Activated gamma-delta T cell treated with anti-CD3 and anti-CD28 coated beads, Interleukin-2, amount 50 U/mL, for 16 hours (primary cell): ENCODE results near the gene COL2A1.
"Not testable (repeated sequence)": the region's sequence is repeated elsewhere in the genome, so short reads cannot be mapped to it uniquely, and the experiment has no call there.

Source experiments
- DNase-seq: peaks from one replicate; pipeline ENCODE4 v3.0.0-alpha.2; 2020; ENCODE audit warnings: low read depth

COL2A1 gene

GRCh38 chr12:47975036-47975620, 29.1 kb downstream of the COL2A1 start:
- DNase-seq: no peak

- no peak for DNase-seq
Observed at GRCh38 chr12:47973870-47974269, 30.4 kb downstream of the COL2A1 start.

- DNase-seq: no peak
Observed at GRCh38 chr12:47972895-47973294, 31.4 kb downstream of the COL2A1 start.

GRCh38 chr12:47970843-47971242, 33.4 kb downstream of the COL2A1 start:
- no peak for DNase-seq

- no peak for DNase-seq
Observed at GRCh38 chr12:47969845-47970244, 34.4 kb downstream of the COL2A1 start.

GRCh38 chr12:47967461-47968321, 36.6 kb downstream of the COL2A1 start:
- no peak for DNase-seq

GRCh38 chr12:47965581-47965980, 38.7 kb downstream of the COL2A1 start:
- no peak for DNase-seq

- no peak for DNase-seq
Observed at GRCh38 chr12:47964106-47964728, 40.1 kb downstream of the COL2A1 start.

GRCh38 chr12:47963340-47964040, 40.8 kb downstream of the COL2A1 start, which contains the start of gene TMEM106C:
Gene TMEM106C (plus strand): TSS chr12:47963596. CDS start chr12:47964237, 641 bp downstream.
- DNase-seq: peak; percentile 87

GRCh38 chr12:47962198-47962597, 42.1 kb downstream of the COL2A1 start:
- DNase-seq: no peak

GRCh38 chr12:47957671-47958070, 46.6 kb downstream of the COL2A1 start:
- DNase-seq: not testable (repeated sequence)

GRCh38 chr12:47955059-47955458, 49.2 kb downstream of the COL2A1 start:
- no peak for DNase-seq

- DNase-seq: no peak
Observed at GRCh38 chr12:47954467-47955045, 49.7 kb downstream of the COL2A1 start.

- DNase-seq: no peak
Observed at GRCh38 chr12:47954058-47954457, 50.2 kb downstream of the COL2A1 start.

- no peak for DNase-seq
Observed at GRCh38 chr12:47950856-47951468, 53.3 kb downstream of the COL2A1 start.

GRCh38 chr12:47949441-47950341, 54.6 kb downstream of the COL2A1 start:
- no peak for DNase-seq

GRCh38 chr12:47947341-47947740, 56.9 kb downstream of the COL2A1 start:
- DNase-seq: no peak

- no peak for DNase-seq
Observed at GRCh38 chr12:47946413-47947323, 57.6 kb downstream of the COL2A1 start.

GRCh38 chr12:47945341-47945728, 58.9 kb downstream of the COL2A1 start:
- no peak for DNase-seq
